ENCODE data around the gene SFMBT2.

SFMBT2 gene

DNA sequence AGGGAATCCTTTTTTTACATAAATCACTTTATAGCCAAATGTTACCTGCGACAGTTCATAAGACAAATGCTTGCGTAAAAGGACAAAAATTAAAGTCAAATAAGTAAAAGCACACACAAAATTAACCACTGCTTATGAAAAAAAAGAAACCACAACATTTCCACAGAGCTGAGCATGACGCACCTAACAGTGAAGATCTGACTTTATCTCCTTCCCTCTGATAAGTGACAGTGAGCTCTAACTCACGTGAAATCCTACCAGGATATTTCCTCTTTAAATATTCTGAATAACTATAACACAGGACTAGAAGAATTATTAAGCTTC is 225.5 kb downstream of the SFMBT2 start:
- TF ChIP-seq CTCF (IDR thresholded peaks at IDR 0.05): no peak

DNA sequence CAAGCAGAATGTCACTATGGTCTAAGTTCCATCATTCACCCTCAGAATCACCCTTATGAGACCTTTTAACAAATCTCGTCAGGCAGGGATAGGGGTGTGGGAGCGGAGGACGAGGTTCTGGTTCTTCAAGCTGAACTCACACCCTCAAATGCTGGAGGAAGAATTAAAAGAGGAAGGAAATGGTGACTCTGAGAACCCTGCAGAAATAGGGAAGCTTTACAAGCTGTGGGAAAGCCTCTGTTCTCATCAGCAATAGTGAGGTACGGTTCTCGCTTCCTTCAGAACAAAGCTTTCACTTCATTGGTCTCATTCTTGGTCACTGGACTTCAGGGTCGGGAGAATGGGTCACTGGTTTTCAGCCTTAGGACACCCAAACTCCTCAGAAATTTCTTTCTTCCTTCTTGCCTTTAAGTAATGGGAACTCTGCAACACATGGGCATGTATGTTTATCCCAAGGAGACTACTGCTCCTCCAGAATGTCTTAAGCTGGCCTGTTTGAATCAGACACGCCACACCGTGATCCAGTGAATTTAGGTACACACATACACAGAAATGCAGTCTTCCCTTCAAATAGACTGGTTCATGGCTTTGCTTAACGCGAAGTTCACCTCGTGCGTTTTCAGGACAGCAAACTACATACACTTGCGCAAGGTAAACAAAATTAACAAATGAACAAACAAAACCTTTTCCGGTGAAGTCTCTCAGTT is 226.0 kb downstream of the SFMBT2 start:
- no peak for TF ChIP-seq CTCF (IDR thresholded peaks at IDR 0.05)

DNA sequence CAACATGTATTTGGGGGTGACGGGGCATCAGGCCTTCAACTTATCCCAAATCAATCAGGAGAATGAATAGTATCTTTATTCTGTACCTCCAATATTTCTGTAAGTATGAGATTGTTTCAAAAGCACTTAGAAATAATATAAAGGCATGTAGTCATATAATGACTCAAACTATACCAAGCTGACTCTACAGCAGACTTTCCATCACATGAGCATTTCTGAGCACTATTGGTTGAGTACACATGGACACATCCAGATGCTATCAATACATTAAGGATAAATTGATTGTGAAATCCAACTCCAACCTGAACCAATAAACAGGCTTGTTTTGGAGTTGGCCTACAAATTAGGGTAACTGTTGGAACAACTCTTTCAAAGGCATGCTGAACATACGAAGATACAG is 229.4 kb downstream of the SFMBT2 start:
- no peak for TF ChIP-seq CTCF (IDR thresholded peaks at IDR 0.05)

DNA sequence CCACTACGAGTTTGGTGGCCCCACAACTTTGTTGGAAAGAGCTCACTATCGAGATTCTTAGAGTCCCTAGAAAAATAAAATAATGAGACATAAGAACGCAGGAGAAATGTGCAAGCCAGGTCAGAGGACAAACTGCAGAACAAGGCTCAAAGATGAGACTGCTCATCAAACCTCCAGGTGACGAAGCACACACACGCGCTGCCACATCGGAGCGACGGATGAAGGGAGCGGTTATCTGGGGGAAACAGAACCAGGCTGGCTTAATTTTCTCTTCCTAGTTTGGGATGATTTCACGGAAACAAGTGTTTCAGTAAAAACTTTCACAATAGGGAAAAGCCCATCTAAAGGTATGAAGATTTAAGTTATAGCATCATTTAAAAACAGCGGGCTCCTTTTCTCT is 231.3 kb downstream of the SFMBT2 start:
- no peak for TF ChIP-seq CTCF (IDR thresholded peaks at IDR 0.05)

- TF ChIP-seq CTCF (IDR thresholded peaks at IDR 0.05): no peak
These were observed 236.9 kb downstream of the SFMBT2 start for GRCh38 chr10:7173948-7174347.

GRCh38 chr10:7171825-7172224 is 239.0 kb downstream of the SFMBT2 start:
- no peak for TF ChIP-seq CTCF (IDR thresholded peaks at IDR 0.05)

DNA sequence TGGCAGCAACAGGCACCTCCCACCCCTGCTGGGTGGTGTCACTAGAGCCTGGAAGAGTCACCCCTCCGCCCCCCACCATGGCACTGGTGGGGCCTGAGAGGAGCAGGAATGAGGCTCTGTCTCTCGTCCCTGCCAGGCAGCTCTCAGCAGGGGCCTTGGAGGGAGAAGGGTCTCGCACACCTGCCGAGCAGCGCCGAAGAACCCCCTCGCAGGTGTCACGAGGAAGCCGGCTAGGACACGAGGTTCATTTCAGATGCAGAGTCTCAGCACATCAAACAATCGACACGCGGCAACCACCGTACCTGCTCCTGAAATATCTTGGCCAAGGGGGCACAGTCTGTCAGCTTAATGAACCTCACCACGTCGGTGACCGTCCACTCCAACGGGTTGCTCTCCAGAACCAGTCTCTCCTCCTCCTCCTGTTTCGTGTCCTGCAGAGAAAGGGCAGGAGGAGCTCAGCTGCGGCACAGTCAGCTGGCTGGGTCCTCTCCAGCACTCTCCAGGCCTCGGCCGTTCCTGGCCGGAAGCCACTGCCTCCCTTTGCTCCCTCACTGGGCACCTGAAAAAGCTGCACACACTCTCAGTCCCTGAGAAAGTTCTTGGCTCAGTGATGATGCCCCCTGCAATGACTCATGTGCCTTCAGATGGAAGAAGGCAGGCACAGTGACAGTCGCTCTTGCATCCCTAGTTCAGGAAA is 240.1 kb downstream of the SFMBT2 start:
- TF ChIP-seq CTCF (IDR thresholded peaks at IDR 0.05): no peak

All from LNCAP (cell line).